Hepatocyte (in vitro differentiated cells): Measurements from ENCODE around the gene F7. TPM values are rescaled to one million over a fixed set of nuclear protein-coding genes. Genes with fewer than 3 reads are reported as not detected.

Experiments used
- DNase-seq: peaks from one replicate; pipeline ENCODE4 v3.0.0-alpha.2; 2016; ENCODE audit warnings: low spot score
- H2AFZ ChIP-seq: fragments of 200-600 bp; sonication (generic); 2 replicates; pipeline ENCODE4 v1.6.0; 2016; ENCODE audit warnings: antibody characterized with exemption, mild to moderate bottlenecking
- H3K27ac ChIP-seq: fragments of 200-600 bp; sonication (generic); 2 replicates; pipeline ENCODE4 v1.5.1; 2016; ENCODE audit warnings: mild to moderate bottlenecking
- H3K27me3 ChIP-seq: fragments of 200-600 bp; sonication (generic); 2 replicates; pipeline ENCODE4 v1.6.1; 2016
- H3K36me3 ChIP-seq: fragments of 200-600 bp; sonication (generic); replicated peaks from 2 replicates; pipeline ENCODE4 v1.5.1; 2016; ENCODE audit warnings: low read depth; ENCODE audit not compliant: insufficient read depth
- H3K4me1 ChIP-seq: fragments of 200-600 bp; sonication (generic); 2 replicates; pipeline ENCODE4 v1.5.1; 2016; ENCODE audit warnings: mild to moderate bottlenecking, moderate library complexity; ENCODE audit not compliant: insufficient read depth
- H3K4me2 ChIP-seq: fragments of 200-600 bp; sonication (generic); 2 replicates; pipeline ENCODE4 v1.6.0; 2016
- H3K4me3 ChIP-seq: fragments of 200-600 bp; sonication (generic); 2 replicates; pipeline ENCODE4 v1.5.1; 2016; ENCODE audit warnings: mild to moderate bottlenecking
- H3K79me2 ChIP-seq: fragments of 200-600 bp; sonication (generic); 2 replicates; pipeline ENCODE4 v1.6.0; 2017; ENCODE audit warnings: mild to moderate bottlenecking
- H3K9me2 ChIP-seq: fragments of 200-600 bp; sonication (generic); replicated peaks from 2 replicates; pipeline ENCODE4 v1.6.0; 2017; ENCODE audit warnings: mild to moderate bottlenecking; ENCODE audit not compliant: insufficient read depth
- H3K9me3 ChIP-seq: fragments of 200-600 bp; sonication (generic); 2 replicates; pipeline ENCODE4 v1.5.1; 2016; ENCODE audit warnings: low read depth, mild to moderate bottlenecking
- H4K20me1 ChIP-seq: fragments of 200-600 bp; sonication (generic); 2 replicates; pipeline ENCODE4 v1.6.0; 2016; ENCODE audit warnings: mild to moderate bottlenecking; ENCODE audit not compliant: insufficient read depth, poor library complexity, severe bottlenecking
- EZH2 ChIP-seq: fragments of 200-600 bp; sonication (generic); IDR thresholded peaks from 2 replicates; pipeline ENCODE4 v1.6.1; 2016; ENCODE audit warnings: antibody characterized with exemption, mild to moderate bottlenecking, borderline replicate concordance
- EZH2phosphoT487 ChIP-seq: fragments of 200-600 bp; sonication (generic); IDR thresholded peaks from one replicate; pipeline ENCODE4 v1.6.1; 2018; ENCODE audit warnings: antibody characterized with exemption, mild to moderate bottlenecking, low read depth, moderate library complexity; ENCODE audit not compliant: unreplicated experiment, severe bottlenecking
- WGBS: methylation state at CpG from one replicate; pipeline ENCODE4 v1.1.6; 2016; ENCODE audit warnings: low lambda C conversion rate; ENCODE audit errors: missing lambda C conversion rate; 5-methylcytosine and 5-hydroxymethylcytosine counted together
- polyA plus RNA-seq: library from polyadenylated mRNA; unstranded; fragments of >200 nt; fragmentation: Nextera tagmentation; extraction: Ambion mirVana; gene quantifications from 2 replicates; pipeline ENCODE4 v1.2.1, GENCODE V29; 2016
- total RNA-seq: library from RNA; depleted of rRNA; stranded (reverse); fragments of >200 nt; gene quantifications from 2 replicates; pipeline ENCODE4 v1.2.3, GENCODE V29; 2014
- TF ChIP-seq, protein P1 (sequence below): fragments of 200-600 bp; sonication (generic); IDR thresholded peaks from 2 replicates; pipeline ENCODE4 v1.5.1; 2016; ENCODE audit warnings: antibody characterized with exemption, mild to moderate bottlenecking; ENCODE audit not compliant: poor library complexity

Gene F7
- total and polyA plus RNA-seq, 2 experiments from 2014 or later: 12.6 to 24.0 TPM

GRCh38 chr13:113126265-113127150 is 20.9 kb downstream of the F7 start:
- H3K9me2 ChIP-seq: no peaks in the 10 kb centered on the region
- H2AFZ ChIP-seq: no peak overlapping the region
- no peaks in the 10 kb centered on the region for H3K27me3 ChIP-seq
- H3K4me3 ChIP-seq: no peak overlapping the region
- H3K9me3 ChIP-seq: no peaks in the 10 kb centered on the region
- 93% methylated on average over 18 of the region's 18 CpGs for WGBS
- H3K27ac ChIP-seq: no peak overlapping the region
- no peaks in the 10 kb centered on the region for H3K36me3 ChIP-seq
- TF ChIP-seq EZH2 (no peak), EZH2phosphoT487 (no peak)
- TF ChIP-seq, protein P1, sequence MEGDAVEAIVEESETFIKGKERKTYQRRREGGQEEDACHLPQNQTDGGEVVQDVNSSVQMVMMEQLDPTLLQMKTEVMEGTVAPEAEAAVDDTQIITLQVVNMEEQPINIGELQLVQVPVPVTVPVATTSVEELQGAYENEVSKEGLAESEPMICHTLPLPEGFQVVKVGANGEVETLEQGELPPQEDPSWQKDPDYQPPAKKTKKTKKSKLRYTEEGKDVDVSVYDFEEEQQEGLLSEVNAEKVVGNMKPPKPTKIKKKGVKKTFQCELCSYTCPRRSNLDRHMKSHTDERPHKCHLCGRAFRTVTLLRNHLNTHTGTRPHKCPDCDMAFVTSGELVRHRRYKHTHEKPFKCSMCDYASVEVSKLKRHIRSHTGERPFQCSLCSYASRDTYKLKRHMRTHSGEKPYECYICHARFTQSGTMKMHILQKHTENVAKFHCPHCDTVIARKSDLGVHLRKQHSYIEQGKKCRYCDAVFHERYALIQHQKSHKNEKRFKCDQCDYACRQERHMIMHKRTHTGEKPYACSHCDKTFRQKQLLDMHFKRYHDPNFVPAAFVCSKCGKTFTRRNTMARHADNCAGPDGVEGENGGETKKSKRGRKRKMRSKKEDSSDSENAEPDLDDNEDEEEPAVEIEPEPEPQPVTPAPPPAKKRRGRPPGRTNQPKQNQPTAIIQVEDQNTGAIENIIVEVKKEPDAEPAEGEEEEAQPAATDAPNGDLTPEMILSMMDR: no peak
- no peak overlapping the region for H3K4me2 ChIP-seq
- peaks cover 18% of the 10 kb centered on the region for H3K79me2 ChIP-seq
- DNase-seq: no peak
- peaks cover 21% of the 10 kb centered on the region for H3K4me1 ChIP-seq
- H4K20me1 ChIP-seq: no peaks in the 10 kb centered on the region

GRCh38 chr13:113129480-113129879 is 23.9 kb downstream of the F7 start:
- Histone ChIP-seq H4K20me1 (no peaks in the 10 kb centered on the region), H3K4me3 (no peak overlapping the region), H3K4me1 (no peaks in the 10 kb centered on the region), H3K36me3 (no peaks in the 10 kb centered on the region), H3K9me3 (no peaks in the 10 kb centered on the region), H3K9me2 (no peaks in the 10 kb centered on the region), H2AFZ (no peak overlapping the region), H3K4me2 (no peak overlapping the region), H3K27me3 (no peaks in the 10 kb centered on the region), H3K79me2 (peaks cover 7% of the 10 kb centered on the region), H3K27ac (no peak overlapping the region)
- TF ChIP-seq EZH2phosphoT487 (no peak), EZH2 (no peak)
- TF ChIP-seq, protein P1: no peak
- DNase-seq: no peak
- 94% methylated on average over 20 of the region's 27 CpGs for WGBS

DNA sequence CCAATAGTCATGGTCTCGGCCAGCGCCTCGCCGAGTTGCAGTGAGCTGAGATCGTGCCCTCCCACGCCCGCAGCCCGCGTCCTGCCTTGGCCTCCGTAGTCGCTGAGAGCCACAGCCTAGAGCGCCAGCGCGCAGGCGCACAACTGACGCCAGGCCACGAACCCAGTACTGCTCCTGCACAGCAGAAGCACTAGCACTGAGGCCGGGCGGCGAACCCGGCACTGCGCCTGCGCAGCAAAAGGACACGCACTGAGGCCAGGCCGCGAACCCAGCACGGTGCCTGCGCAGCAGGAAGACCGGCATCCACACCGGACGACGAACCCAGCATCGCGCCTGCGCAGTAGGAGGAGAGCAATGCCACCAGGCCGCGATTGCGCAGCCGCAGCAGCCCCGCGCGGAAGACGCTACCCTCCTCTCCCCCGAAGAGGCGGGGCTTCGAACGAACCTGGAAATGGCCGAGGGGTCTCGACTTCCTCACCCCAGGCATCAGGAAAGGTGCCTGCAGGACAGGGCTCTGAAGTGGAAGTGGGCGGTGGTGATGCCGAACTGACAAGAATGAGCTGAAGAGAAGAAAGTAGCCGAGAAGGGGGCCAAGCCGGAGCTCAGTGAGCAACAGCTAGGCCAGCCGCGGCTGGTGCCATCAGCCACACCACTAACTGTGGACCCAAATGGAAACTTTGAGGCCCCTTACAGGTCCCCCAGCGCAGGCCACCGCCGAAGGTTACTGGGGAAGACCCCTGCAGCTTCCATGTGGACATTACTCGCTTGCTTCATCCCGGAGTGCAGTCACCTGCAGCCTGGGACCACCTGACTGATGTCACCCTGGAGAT is 24.5 kb downstream of the F7 start:
- Histone ChIP-seq H2AFZ (no peak overlapping the region), H3K4me2 (no peak overlapping the region), H3K4me1 (no peaks in the 10 kb centered on the region), H3K27ac (no peak overlapping the region), H3K4me3 (no peak overlapping the region), H3K79me2 (peaks cover 2% of the 10 kb centered on the region), H4K20me1 (no peaks in the 10 kb centered on the region), H3K27me3 (no peaks in the 10 kb centered on the region), H3K36me3 (no peaks in the 10 kb centered on the region), H3K9me3 (no peaks in the 10 kb centered on the region), H3K9me2 (no peaks in the 10 kb centered on the region)
- WGBS: 97% methylated on average over 59 of the region's 60 CpGs
- DNase-seq: no peak
- TF ChIP-seq, protein P1: no peak
- no peak for TF ChIP-seq EZH2
- TF ChIP-seq EZH2phosphoT487: no peak
